H1 (cell line): ENCODE data around the gene NECTIN1. TPM values are rescaled to one million over a fixed set of nuclear protein-coding genes. Genes with fewer than 3 reads are reported as not detected.

Experiments
- CTCF ChIA-PET: fragments of 300-600 bp; sonication (Branson Sonifier 250); formaldehyde crosslinking; loops from one replicate; lab custom pipeline; 2021; ENCODE audit not compliant: partially characterized antibody; lab: Charles Lee
- POLR2A ChIA-PET: fragments of 300-600 bp; sonication (Branson Sonifier 250); formaldehyde crosslinking; loops from one replicate; lab custom pipeline; 2021; ENCODE audit warnings: inconsistent platforms; ENCODE audit not compliant: partially characterized antibody; lab: Charles Lee
- DNase-seq, 2 experiments: peaks; one replicate each; pipeline versions ENCODE4 v3.0.0 to v3.0.0-alpha.2; 2010 to 2022; ENCODE audit warnings: low spot score in 2 of 2, low read depth in 1 of 2, mixed read lengths in 1 of 2
- FAIRE-seq: peaks from 2 replicates; lab custom pipeline; 2011; peaks lifted over from hg19 to GRCh38; lab: Jason Lieb, UNC
- H2AFZ ChIP-seq: 2 replicates; pipeline ENCODE4 v1.8.1; 2012; ENCODE audit warnings: low read length, inconsistent platforms
- H2AK5ac ChIP-seq: 2 replicates; pipeline ENCODE4 v1.6.1; 2013; ENCODE audit warnings: low read depth, low read length
- H2BK120ac ChIP-seq: replicated peaks from 2 replicates; pipeline ENCODE3; 2013; ENCODE audit warnings: low read depth, low read length, inconsistent platforms
- H2BK12ac ChIP-seq: 2 replicates; pipeline ENCODE4 v1.6.1; 2013; ENCODE audit warnings: low read depth, low read length
- H2BK15ac ChIP-seq: 2 replicates; pipeline ENCODE4 v1.6.1; 2013; ENCODE audit warnings: low read length
- H2BK20ac ChIP-seq: 2 replicates; pipeline ENCODE4 v1.6.1; 2013; ENCODE audit warnings: low read length
- H2BK5ac ChIP-seq: 2 replicates; pipeline ENCODE4 v1.6.1; 2013; ENCODE audit warnings: low read depth, low read length
- H3K14ac ChIP-seq: 2 replicates; pipeline ENCODE4 v1.6.1; 2013; ENCODE audit warnings: inconsistent platforms; ENCODE audit not compliant: insufficient read length
- H3K18ac ChIP-seq: 2 replicates; pipeline ENCODE4 v1.6.1; 2013; ENCODE audit warnings: low read length; ENCODE audit errors: extremely low read depth
- H3K23ac ChIP-seq: 2 replicates; pipeline ENCODE4 v1.6.1; 2013; ENCODE audit warnings: inconsistent platforms; ENCODE audit not compliant: insufficient read length
- H3K23me2 ChIP-seq: 2 replicates; pipeline ENCODE4 v1.6.1; 2013; ENCODE audit warnings: low read depth, low read length
- H3K27ac ChIP-seq: 2 replicates; pipeline ENCODE4 v1.6.1; 2011; ENCODE audit warnings: low read depth, low read length, inconsistent platforms
- H3K27me3 ChIP-seq, 4 experiments: replicated peaks in 1 of 4; 1 replicate in 1 of 4; 2 replicates in 3 of 4; pipeline versions ENCODE4 v1.6.1 to v1.8.1; 2011 to 2013; ENCODE audit warnings: low read length in 3 of 4, mild to moderate bottlenecking in 3 of 4, inconsistent platforms in 2 of 4, mixed read lengths in 2 of 4, moderate library complexity in 1 of 4; ENCODE audit not compliant: control insufficient read depth in 3 of 4, insufficient read depth in 3 of 4; ENCODE audit errors: extremely low read depth in 1 of 4
- H3K36me3 ChIP-seq, 4 experiments: 2 replicates each; pipeline versions ENCODE4 v1.6.1 to v1.8.1; 2011 to 2013; ENCODE audit warnings: mild to moderate bottlenecking in 4 of 4, low read length in 3 of 4, moderate library complexity in 2 of 4, control low read depth in 1 of 4, inconsistent platforms in 1 of 4; ENCODE audit not compliant: insufficient read depth in 4 of 4, control insufficient read depth in 2 of 4
- H3K4ac ChIP-seq: replicated peaks from 2 replicates; pipeline ENCODE3; 2013; ENCODE audit warnings: low read length, low read depth, mixed read lengths, inconsistent platforms; ENCODE audit not compliant: insufficient read length
- H3K4me1 ChIP-seq, 4 experiments: replicated peaks in 1 of 4; 1 replicate in 1 of 4; 2 replicates in 3 of 4; pipeline versions ENCODE4 v1.6.1 to v1.8.1; 2011 to 2013; ENCODE audit warnings: low read length in 3 of 4, inconsistent platforms in 2 of 4, mixed read lengths in 1 of 4; ENCODE audit not compliant: insufficient read depth in 4 of 4, control insufficient read depth in 3 of 4
- H3K4me2 ChIP-seq, 2 experiments: 2 replicates each; pipeline versions ENCODE4 v1.6.1 to v1.8.1; 2011 to 2013; ENCODE audit warnings: low read depth in 2 of 2, low read length in 2 of 2, control low read depth in 1 of 2, inconsistent platforms in 1 of 2, mild to moderate bottlenecking in 1 of 2; ENCODE audit not compliant: insufficient read depth in 1 of 2
- H3K4me3 ChIP-seq, 4 experiments: fragments of 200-600, 300-600 bp in 1 of 4; sonication (generic), shearing (Covaris generic), sonication (Bioruptor Twin) in 1 of 4; 2 replicates each; pipeline versions ENCODE4 v1.5.1 to v1.8.1; 2011 to 2016; ENCODE audit warnings: low read length in 4 of 4, low read depth in 3 of 4, control low read depth in 2 of 4, inconsistent platforms in 2 of 4, mild to moderate bottlenecking in 2 of 4, mixed read lengths in 1 of 4, moderate library complexity in 1 of 4; ENCODE audit not compliant: insufficient read depth in 2 of 4; ENCODE audit errors: extremely low read depth in 1 of 4
- H3K56ac ChIP-seq: replicated peaks from 2 replicates; pipeline ENCODE3; 2013; ENCODE audit warnings: low read depth, mild to moderate bottlenecking, mixed read lengths, low read length, inconsistent platforms; ENCODE audit not compliant: insufficient read length
- H3K79me1 ChIP-seq: 2 replicates; pipeline ENCODE4 v1.6.1; 2013; ENCODE audit warnings: low read depth, low read length, control low read depth
- H3K79me2 ChIP-seq, 2 experiments: 2 replicates each; pipeline versions ENCODE4 v1.6.1 to v1.8.1; 2012 to 2013; ENCODE audit warnings: low read length in 2 of 2, mild to moderate bottlenecking in 2 of 2, inconsistent platforms in 1 of 2; ENCODE audit not compliant: insufficient read depth in 2 of 2, control insufficient read depth in 1 of 2
- H3K9ac ChIP-seq, 4 experiments: replicated peaks in 1 of 4; 1 replicate in 1 of 4; 2 replicates in 3 of 4; pipeline versions ENCODE4 v1.6.1 to v1.8.1; 2011 to 2013; ENCODE audit warnings: low read depth in 3 of 4, low read length in 3 of 4, control low read depth in 2 of 4, mild to moderate bottlenecking in 2 of 4, moderate library complexity in 2 of 4, inconsistent platforms in 1 of 4; ENCODE audit errors: extremely low read depth in 1 of 4
- H3K9me3 ChIP-seq, 2 experiments: 2 replicates each; pipeline versions ENCODE4 v1.6.1 to v1.8.1; 2012 to 2013; ENCODE audit warnings: mild to moderate bottlenecking in 2 of 2, moderate library complexity in 2 of 2, control low read depth in 1 of 2, inconsistent platforms in 1 of 2, low read depth in 1 of 2, low read length in 1 of 2, mixed read lengths in 1 of 2; ENCODE audit not compliant: insufficient read depth in 2 of 2
- H4K20me1 ChIP-seq, 2 experiments: replicated peaks in 1 of 2; 2 replicates each; pipeline versions ENCODE3 to v1.8.1; 2011 to 2013; ENCODE audit warnings: inconsistent platforms in 2 of 2, low read length in 2 of 2, mild to moderate bottlenecking in 1 of 2; ENCODE audit not compliant: insufficient read depth in 2 of 2, control insufficient read depth in 1 of 2
- H4K5ac ChIP-seq: 2 replicates; pipeline ENCODE4 v1.6.1; 2013; ENCODE audit warnings: low read length, low read depth, mixed read lengths, inconsistent platforms; ENCODE audit not compliant: insufficient read length
- H4K8ac ChIP-seq: 2 replicates; pipeline ENCODE4 v1.8.0; 2013; ENCODE audit warnings: mild to moderate bottlenecking, moderate library complexity, low read length, inconsistent platforms; ENCODE audit not compliant: insufficient read depth; ENCODE audit errors: extremely low read depth
- H4K91ac ChIP-seq: replicated peaks from 2 replicates; pipeline ENCODE3; 2013; ENCODE audit warnings: low read length, mixed read lengths, inconsistent platforms; ENCODE audit not compliant: insufficient read length
- CREB1 ChIP-seq: IDR thresholded peaks from 2 replicates; pipeline ENCODE4 v1.6.1; 2012; ENCODE audit warnings: inconsistent platforms
- CTBP2 ChIP-seq: IDR thresholded peaks from 2 replicates; pipeline ENCODE4 v1.7.0; 2011; ENCODE audit warnings: borderline replicate concordance, mild to moderate bottlenecking, moderate library complexity, mixed read lengths, low read length; ENCODE audit not compliant: insufficient read depth, insufficient read length
- EGR1 ChIP-seq: IDR thresholded peaks from 2 replicates; pipeline ENCODE4 v1.6.1; 2011; ENCODE audit warnings: low read depth, low read length, borderline replicate concordance
- EZH2 ChIP-seq: fragments of 200-600 bp; sonication (generic); IDR thresholded peaks from 2 replicates; pipeline ENCODE4 v1.7.1; 2012; ENCODE audit warnings: low read depth, mild to moderate bottlenecking, moderate library complexity, low read length, inconsistent platforms; ENCODE audit not compliant: severe bottlenecking
- KDM1A ChIP-seq: fragments of 200-600, 300-600 bp; sonication (generic); IDR thresholded peaks from 2 replicates; pipeline ENCODE4 v1.7.1; 2016; ENCODE audit warnings: mild to moderate bottlenecking, low read length, borderline replicate concordance
- POLR2A ChIP-seq, 2 experiments: IDR thresholded peaks; 1 replicate in 1 of 2; 2 replicates in 1 of 2; pipeline ENCODE4 v1.6.1; 2011; ENCODE audit warnings: low read depth in 2 of 2, low read length in 2 of 2, mild to moderate bottlenecking in 2 of 2; ENCODE audit errors: control extremely low read depth in 1 of 2
- POU5F1 ChIP-seq: IDR thresholded peaks from 2 replicates; pipeline ENCODE4 v1.6.1; 2011; ENCODE audit warnings: low read depth, mild to moderate bottlenecking, low read length, moderate library complexity
- RBBP5 ChIP-seq: IDR thresholded peaks from 2 replicates; pipeline ENCODE4 v1.7.1; 2012; ENCODE audit warnings: low read depth, mild to moderate bottlenecking, inconsistent platforms, low read length, moderate library complexity, borderline replicate concordance
- RNF2 ChIP-seq: fragments of 200-900, 300-1000 bp; sonication (generic); IDR thresholded peaks from 2 replicates; pipeline ENCODE4 v1.7.1; 2016; ENCODE audit warnings: borderline replicate concordance, low read depth, mild to moderate bottlenecking, antibody characterized with exemption, low read length; ENCODE audit not compliant: poor library complexity, severe bottlenecking; ENCODE audit errors: missing control alignments
- SRF ChIP-seq: IDR thresholded peaks from 2 replicates; pipeline ENCODE4 v1.6.1; 2011; ENCODE audit warnings: mild to moderate bottlenecking, low read depth, low read length, moderate library complexity
- TEAD4 ChIP-seq: IDR thresholded peaks from 2 replicates; pipeline ENCODE4 v1.6.1; 2012; ENCODE audit warnings: low read depth, low read length, inconsistent platforms, mixed read lengths
- whole genome bisulfite sequencing, 2 experiments: shearing (Covaris generic) in 1 of 2; methylation state at CpG; one replicate each; pipeline versions ENCODE4 v1.1.6 to v1.1.7; 2013 to 2015; ENCODE audit warnings: low lambda C conversion rate in 2 of 2, mixed read lengths in 2 of 2, inconsistent platforms in 1 of 2, low coverage in 1 of 2, missing lambda C conversion rate in 1 of 2; ENCODE audit not compliant: insufficient replicate concordance in 2 of 2, insufficient coverage in 1 of 2, insufficient read length in 1 of 2; ENCODE audit errors: extremely low coverage in 1 of 2, missing lambda C conversion rate in 1 of 2; 5-methylcytosine and 5-hydroxymethylcytosine counted together
- polyA plus RNA-seq, 7 experiments: library from polyadenylated mRNA; depleted of rRNA in 3 of 7; stranded (reverse) in 5 of 7; unstranded in 2 of 7; fragments of >200 nt in 5 of 7; fragments of 200-250 nt in 2 of 7; gene quantifications; 1 replicate in 5 of 7; 2 replicates in 1 of 7; 4 replicates in 1 of 7; pipeline versions ENCODE4 v1.2.1 to v1.2.3, GENCODE V29; 2011 to 2013; ENCODE audit warnings: missing spikeins in 2 of 7, mixed read lengths in 2 of 7
- total RNA-seq: library from RNA; stranded (reverse); fragmentation: NEBNext Ultra II Directional; extraction: Animal tissue kit (Norgen Biotek cat#: 25700); gene quantifications from 2 replicates; pipeline ENCODE4 v1.2.1, GENCODE V29; 2021
- TF ChIP-seq, protein P1 (sequence below): IDR thresholded peaks from 2 replicates; pipeline ENCODE4 v1.6.1; 2011; ENCODE audit warnings: low read length, improper control_type of control experiment
- TF ChIP-seq, protein P2 (sequence below): IDR thresholded peaks from 2 replicates; pipeline ENCODE4 v1.6.1; 2012; ENCODE audit warnings: inconsistent platforms

The NECTIN1 gene
- total and polyA plus RNA-seq, 2 of the 8 experiments (the other 6 are each of a cell fraction or from before 2014, with no cell fraction given): 43.2 to 97.7 TPM

DNA sequence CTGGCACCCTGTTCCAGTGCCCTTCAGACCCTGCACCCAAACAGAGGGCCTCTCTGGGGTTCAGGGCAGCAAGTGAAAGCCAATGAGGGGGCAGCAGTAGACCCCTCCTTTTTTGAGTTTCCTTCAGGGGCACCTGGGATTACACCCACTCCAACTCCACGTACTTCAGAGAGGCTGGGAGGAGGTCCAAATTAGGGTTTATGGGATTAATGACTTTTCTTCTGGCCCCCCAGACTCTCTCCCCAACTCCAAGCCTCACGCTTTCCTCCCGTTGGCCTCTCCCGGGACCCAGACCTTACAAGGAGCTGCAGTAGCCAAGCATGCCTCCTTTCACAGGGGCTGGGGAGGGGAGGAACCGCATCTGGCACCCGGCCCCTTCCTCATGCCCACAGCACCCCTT, 101.7 kb downstream of the NECTIN1 start:
- no peak overlapping the region for H3K14ac ChIP-seq
- FAIRE-seq (no peak), DNase-seq (no peak)
- ChIA-PET CTCF (interaction anchor here (1.2 to 14.8 kb wide), 4 partner anchors 13 to 137 kb away, joined by 4 to 245 read pairs (median 68); no protein-coding TSS in a partner anchor), POLR2A (no interaction called here)
- H3K18ac ChIP-seq: peak overlapping the region; percentile 71
- 73% methylated on average over 4 of the region's 6 CpGs; no CpG with 5 or more reads in 1 of the 2 experiments for WGBS, 2 experiments
- H3K4ac ChIP-seq: no peak overlapping the region
- H2BK120ac ChIP-seq: no peak overlapping the region
- H3K79me1 ChIP-seq: no peaks in the 10 kb centered on the region
- H4K8ac ChIP-seq: no peak overlapping the region
- no peaks in the 10 kb centered on the region for H3K23me2 ChIP-seq
- peak overlapping the region; percentile 53; the same call in 1 of the 2 replicates for H2AK5ac ChIP-seq
- peak overlapping the region; percentile 79 for H4K91ac ChIP-seq
- H3K9ac ChIP-seq: no peak overlapping the region
- no peaks in the 10 kb centered on the region for H3K36me3 ChIP-seq
- H2BK12ac ChIP-seq: 0 out of 2 replicates have a peak overlapping the region, but pooled peaks have one; percentile 27
- no peaks in the 10 kb centered on the region; a peak in 3 of 7 replicates for H3K27me3 ChIP-seq
- no peak overlapping the region for H2BK5ac ChIP-seq
- no peaks in the 10 kb centered on the region for H3K79me2 ChIP-seq
- no peaks in the 10 kb centered on the region for H3K9me3 ChIP-seq
- H4K20me1 ChIP-seq: peaks cover 0 to 2% of the 10 kb centered on the region in 2 experiments
- H3K23ac ChIP-seq: no peak overlapping the region
- H4K5ac ChIP-seq: no peak overlapping the region
- H3K56ac ChIP-seq: no peak overlapping the region
- peaks cover 5 to 30% (median 17%) of the 10 kb centered on the region in 4 experiments for H3K4me1 ChIP-seq
- H3K27ac ChIP-seq: no peak overlapping the region
- peak overlapping the region; percentile 53; the same call in 1 of the 2 replicates for H2BK15ac ChIP-seq
- H3K4me2 ChIP-seq: no peak overlapping the region
- no peak overlapping the region for H3K4me3 ChIP-seq
- no peak overlapping the region for H2AFZ ChIP-seq
- no peak overlapping the region for H2BK20ac ChIP-seq
- TF ChIP-seq EGR1 (no peak), TEAD4 (no peak), POLR2A (IDR thresholded peaks at IDR 0.05; ENCODE audit: control extremely low read depth in 1 of 2, low read depth in 2 of 2, low read length in 2 of 2) (no peak), RNF2 (no peak), RBBP5 (no peak), SRF (no peak), POU5F1 (no peak), CREB1 (no peak), KDM1A (no peak), EZH2 (no peak), CTBP2 (no peak)
- TF ChIP-seq, protein P1, sequence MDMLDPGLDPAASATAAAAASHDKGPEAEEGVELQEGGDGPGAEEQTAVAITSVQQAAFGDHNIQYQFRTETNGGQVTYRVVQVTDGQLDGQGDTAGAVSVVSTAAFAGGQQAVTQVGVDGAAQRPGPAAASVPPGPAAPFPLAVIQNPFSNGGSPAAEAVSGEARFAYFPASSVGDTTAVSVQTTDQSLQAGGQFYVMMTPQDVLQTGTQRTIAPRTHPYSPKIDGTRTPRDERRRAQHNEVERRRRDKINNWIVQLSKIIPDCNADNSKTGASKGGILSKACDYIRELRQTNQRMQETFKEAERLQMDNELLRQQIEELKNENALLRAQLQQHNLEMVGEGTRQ: no peak
- TF ChIP-seq, protein P2, sequence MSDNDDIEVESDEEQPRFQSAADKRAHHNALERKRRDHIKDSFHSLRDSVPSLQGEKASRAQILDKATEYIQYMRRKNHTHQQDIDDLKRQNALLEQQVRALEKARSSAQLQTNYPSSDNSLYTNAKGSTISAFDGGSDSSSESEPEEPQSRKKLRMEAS: no peak
